ENCODE measurements around the gene RPS6KA2.
A peak's percentile ranks its signal among the peaks of the same experiment; 100 is the strongest.
"Not testable (repeated sequence)": the region's sequence is repeated elsewhere in the genome, so short reads cannot be mapped to it uniquely, and the experiment has no call there.

RPS6KA2 gene

DNA sequence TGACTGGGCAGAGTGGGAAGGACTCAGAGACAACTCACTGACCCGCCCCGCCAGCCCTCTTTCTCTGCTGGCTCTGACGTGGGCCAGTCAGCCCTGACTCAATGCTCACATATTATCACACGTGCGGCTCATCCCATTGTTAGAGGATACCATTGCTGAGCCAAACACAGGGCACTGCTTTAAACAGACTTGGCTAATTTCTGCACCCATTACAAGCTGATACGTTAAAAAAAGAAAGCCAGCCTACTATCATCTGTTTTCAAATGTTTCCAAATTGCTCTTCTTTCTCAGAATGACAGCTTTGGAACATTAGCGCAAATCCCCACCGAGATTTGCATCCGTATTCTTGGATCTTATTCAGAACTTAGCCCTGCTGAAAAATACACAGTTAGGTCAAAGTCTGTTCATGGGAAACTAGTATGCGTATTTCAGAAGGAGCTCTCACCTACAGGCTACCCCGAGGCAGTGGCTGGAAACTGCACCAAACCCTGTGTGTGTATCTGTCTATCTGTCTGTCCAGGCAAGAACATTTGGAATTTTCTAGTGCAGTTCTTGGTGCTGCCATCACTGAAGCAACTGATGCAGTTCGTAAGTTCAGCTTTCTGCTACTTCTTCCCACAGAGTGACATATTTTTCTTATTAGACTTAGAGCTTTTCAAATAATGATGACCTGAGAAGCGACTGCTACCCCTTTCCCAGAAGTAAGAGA, 73.3 kb downstream of the RPS6KA2 start:
- DNase-seq (ENCODE audit: low read depth), result no peak

- DNase-seq (ENCODE audit: low read depth), result no peak
Measured at GRCh38 chr6:166552600-166552999, 74.5 kb downstream of the RPS6KA2 start.

- no peak for DNase-seq (ENCODE audit: low read depth)
Measured at GRCh38 chr6:166551754-166552495, 75.1 kb downstream of the RPS6KA2 start.

- no peak for DNase-seq (ENCODE audit: low read depth)
Measured at GRCh38 chr6:166546653-166547052, 80.4 kb downstream of the RPS6KA2 start.

DNA sequence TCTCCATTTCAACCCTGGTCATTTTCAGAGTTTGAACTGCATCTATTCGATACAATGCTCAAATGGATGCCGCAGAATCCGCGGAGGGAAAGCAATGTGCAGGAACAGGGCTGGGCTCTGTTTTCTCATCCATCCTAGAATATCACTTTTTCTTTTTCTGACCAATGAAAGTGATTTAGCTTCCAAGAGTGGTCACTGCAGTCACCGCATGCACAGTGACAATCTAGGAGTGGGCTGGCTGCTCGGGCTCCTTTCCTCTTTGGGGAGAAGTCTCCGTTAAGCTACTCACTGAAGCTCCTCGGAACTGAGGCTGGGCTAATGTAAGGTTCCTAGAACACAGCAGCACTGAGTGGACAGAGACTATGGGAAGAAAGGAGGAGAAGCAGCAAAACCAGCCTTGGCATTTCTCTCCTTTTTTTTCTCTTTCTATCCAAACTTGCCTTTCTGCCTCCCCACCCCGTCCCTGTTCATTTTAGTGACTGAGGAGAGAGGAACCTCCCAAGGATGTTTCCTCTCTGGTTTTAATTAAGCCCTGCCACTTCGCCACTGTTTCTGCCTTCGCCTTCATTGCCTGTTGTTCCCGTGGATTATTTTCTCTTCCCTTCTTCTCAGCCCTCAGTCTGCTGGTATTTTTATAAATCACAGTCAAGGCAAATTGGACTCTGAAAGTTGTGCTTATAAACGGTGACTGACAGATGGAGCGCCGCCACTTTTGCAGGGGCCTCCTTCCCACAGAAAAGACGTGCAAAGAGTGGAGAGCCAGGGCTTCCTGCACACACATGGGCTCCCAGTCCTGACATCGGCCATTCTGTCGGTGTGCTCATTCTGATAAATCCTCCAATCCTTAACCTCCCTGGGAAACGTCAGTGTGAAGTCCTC, 81.7 kb downstream of the RPS6KA2 start:
- DNase-seq (ENCODE audit: low read depth), result no peak

- DNase-seq (ENCODE audit: low read depth), result no peak
Measured at GRCh38 chr6:166544296-166544605, 82.8 kb downstream of the RPS6KA2 start.

DNA sequence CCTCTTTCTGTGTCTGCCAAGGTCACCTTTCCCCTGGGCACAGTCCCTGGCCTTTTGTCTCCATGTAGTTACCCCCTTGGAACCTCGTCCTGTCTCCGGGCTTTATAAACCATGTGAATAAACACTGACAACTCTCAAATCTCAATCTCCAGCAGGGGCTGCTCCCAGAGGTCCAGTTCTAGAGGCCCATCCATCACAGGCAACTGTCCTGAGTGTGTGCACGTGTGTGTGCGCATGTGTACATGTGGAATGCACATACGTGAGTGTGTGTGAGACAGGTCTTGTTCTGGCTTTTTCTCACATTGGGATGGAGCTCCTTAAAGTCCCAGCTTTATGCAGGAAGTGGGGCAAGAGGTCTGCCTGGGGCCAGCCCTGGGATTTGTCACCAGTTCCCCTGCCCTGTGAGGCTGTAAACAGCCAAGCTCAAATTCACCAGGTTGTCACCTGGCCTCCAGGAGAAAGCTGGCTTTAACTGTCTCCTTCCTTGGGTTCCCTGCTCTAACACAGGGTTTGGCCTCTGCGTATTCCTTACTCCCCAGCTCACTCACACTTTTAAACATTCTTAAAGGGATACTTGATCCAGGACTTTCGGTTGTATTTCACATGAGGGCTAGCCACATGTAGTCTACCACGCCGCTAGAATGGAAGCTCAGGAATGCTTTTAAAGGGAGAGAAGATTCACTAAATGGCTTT, 83.3 kb downstream of the RPS6KA2 start:
- no peak for DNase-seq (ENCODE audit: low read depth)

- DNase-seq (ENCODE audit: low read depth), result no peak
Measured at GRCh38 chr6:166542580-166542912, 84.5 kb downstream of the RPS6KA2 start.

DNA sequence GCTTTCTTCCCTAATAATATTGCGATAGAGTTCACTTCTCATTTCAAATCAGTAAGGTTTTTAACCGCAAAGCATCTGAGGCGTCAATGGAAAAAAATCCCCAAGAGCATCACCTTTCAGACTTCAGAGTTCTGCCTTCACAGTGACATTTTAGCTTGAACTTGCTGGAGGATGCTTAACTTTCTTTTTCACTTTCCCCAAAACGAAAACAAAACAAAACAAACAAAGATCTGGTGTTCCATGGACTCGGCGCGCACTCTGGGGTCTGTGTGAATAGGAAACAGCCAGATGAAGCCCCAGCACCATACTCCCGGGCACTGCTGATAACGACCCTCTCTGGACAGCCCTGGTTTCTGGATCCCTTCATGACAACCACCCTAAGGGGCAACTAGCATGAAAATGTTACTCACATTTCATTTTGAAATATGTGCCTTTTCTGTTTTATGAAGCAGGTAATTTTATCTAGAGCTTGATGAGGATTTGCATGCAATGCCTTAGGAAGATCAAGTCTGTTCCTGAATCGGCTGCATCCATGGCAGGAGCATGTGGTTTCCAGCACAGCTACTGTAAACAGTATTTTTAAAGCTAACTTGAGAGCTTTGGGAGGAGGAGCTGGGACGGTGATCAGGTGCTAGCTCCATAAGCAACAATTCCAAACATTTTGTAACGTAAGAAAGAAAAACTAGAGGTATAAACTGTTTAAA, 85.0 kb downstream of the RPS6KA2 start:
- DNase-seq (ENCODE audit: low read depth), result no peak

DNA sequence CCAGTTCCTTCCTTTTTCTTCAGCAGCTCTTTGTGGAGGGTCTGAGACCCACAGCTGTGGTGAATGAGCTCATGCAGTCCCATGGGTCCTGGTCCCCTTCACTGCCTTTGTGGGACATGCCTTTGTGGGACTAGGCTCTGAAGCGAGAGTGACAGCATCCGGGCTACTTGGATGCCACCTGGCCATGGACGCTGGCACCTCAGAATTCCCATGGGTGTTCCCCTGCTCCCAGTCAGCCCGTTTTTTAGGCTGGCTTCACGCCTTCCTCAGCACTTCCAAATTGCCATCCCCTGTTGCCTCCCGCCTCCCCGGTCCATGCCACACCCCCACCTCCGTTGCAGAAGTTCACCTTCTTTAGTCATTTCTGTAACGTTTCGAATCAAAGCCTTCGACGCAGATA, 85.7 kb downstream of the RPS6KA2 start:
- DNase-seq (ENCODE audit: low read depth), result no peak

DNA sequence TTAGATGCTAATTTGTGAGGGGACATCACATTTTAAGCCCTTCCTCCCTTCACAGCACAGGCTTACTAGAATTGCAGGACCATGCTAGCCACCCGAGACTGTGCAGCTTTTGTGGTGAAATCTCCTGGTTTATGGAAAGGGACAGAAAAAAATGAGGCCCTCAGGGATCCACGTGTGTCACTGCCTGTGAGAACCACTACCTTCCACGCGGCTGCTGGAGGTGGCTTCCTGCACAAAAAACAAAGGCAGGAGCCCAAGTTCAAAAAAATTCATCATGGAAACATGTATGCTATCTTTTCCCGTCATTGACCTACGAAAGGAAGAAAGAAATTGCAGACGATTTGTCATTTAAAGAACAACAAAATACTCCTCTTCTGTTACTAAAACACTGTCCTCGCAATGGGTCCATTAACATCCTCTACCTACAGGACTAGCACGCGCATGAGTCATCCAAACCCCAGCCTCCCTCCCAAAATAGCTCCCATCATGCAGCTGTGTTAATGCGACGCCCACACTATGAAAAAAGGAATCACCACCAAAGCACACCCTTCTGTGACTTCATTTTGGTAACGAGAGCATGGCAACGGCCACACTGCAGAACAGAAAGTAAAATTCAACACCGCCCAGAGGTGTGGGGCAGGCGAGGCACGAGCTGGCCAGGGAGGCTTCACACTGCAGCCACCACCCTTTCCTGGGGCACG, 86.3 kb downstream of the RPS6KA2 start:
- peak; percentile 42 for DNase-seq (ENCODE audit: low read depth)

GRCh38 chr6:166539543-166539942, 87.5 kb downstream of the RPS6KA2 start:
- DNase-seq (ENCODE audit: low read depth), result no peak

DNA sequence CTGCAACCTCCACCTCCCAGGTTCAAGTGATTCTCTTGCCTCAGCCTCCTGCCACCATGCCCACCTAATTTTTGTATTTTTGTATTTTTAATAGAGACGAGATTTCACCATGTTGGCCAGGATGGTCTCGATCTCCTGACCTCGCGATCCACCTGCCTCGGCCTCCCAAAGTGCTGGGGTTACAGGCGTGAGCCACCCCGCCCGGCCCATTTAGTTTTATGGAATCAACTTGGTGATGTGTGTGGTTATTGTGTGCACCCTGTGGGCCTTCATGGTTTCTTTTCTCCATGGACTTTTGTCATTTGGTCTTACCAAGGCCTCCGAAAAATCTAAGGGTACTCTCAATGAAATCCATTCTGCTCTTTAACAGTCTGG, 88.1 kb downstream of the RPS6KA2 start:
- not testable (repeated sequence) for DNase-seq (ENCODE audit: low read depth)

GRCh38 chr6:166538297-166539010, 88.6 kb downstream of the RPS6KA2 start:
- no peak for DNase-seq (ENCODE audit: low read depth)

- DNase-seq (ENCODE audit: low read depth), result no peak
Measured at GRCh38 chr6:166534658-166535406, 92.2 kb downstream of the RPS6KA2 start.

GRCh38 chr6:166533205-166533824, 93.7 kb downstream of the RPS6KA2 start:
- no peak for DNase-seq (ENCODE audit: low read depth)

DNA sequence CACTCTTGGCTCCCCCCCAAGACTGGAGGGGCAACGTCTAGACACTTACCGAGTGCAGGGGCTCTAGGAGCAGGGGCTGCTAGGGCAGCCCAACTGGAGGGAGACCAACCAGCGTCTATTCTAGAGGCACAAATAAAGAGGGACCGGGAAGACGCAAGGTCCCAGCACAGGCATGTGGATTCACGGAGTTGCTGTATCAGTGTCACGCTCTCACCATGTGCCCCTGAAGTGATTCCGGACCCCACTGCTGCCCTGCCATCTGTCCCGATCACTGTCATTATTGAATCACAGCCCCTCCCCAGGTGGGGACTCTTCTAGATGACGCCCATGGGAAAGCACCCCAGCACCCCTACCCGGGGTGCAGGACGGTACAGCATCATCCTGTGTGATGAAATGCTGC, 94.7 kb downstream of the RPS6KA2 start:
- no peak for DNase-seq (ENCODE audit: low read depth)

- no peak for DNase-seq (ENCODE audit: low read depth)
Measured at GRCh38 chr6:166530211-166531095, 96.6 kb downstream of the RPS6KA2 start.

All from activated T-cell treated with anti-CD3 and anti-CD28 coated beads for 1 hour (primary cell).